BLaER1 treated with 17β-estradiol and CSF1 and Interleukin-3, amounts not matched to agents 10 nM and 100 nM (cell line): ENCODE measurements around the gene LCN1.

Source experiments
- H3K27ac ChIP-seq, 11 experiments: shearing (Covaris generic); formaldehyde crosslinking; 2 replicates each; pipeline ENCODE4 v1.8.1; 2022
- H3K27me3 ChIP-seq, 11 experiments: shearing (Covaris generic); formaldehyde crosslinking; 2 replicates each; pipeline ENCODE4 v1.8.1; 2022
- H3K36me3 ChIP-seq, 11 experiments: shearing (Covaris generic); formaldehyde crosslinking; 2 replicates each; pipeline ENCODE4 v1.8.1; 2022
- H3K4me1 ChIP-seq, 10 experiments: shearing (Covaris generic); formaldehyde crosslinking; 2 replicates each; pipeline ENCODE4 v1.8.1; 2022
- H3K4me2 ChIP-seq, 11 experiments: shearing (Covaris generic); formaldehyde crosslinking; 2 replicates each; pipeline ENCODE4 v1.8.1; 2022
- H3K4me3 ChIP-seq, 10 experiments: shearing (Covaris generic); formaldehyde crosslinking; 2 replicates each; pipeline ENCODE4 v1.8.1; 2022
- H3K9ac ChIP-seq, 11 experiments: shearing (Covaris generic); formaldehyde crosslinking; 2 replicates each; pipeline ENCODE4 v1.8.1; 2022
- H3K9me3 ChIP-seq, 11 experiments: shearing (Covaris generic); formaldehyde crosslinking; replicated peaks in 1 of 11; 2 replicates each; pipeline ENCODE4 v1.8.1; 2022
- H4K20me1 ChIP-seq, 11 experiments: shearing (Covaris generic); formaldehyde crosslinking; 2 replicates each; pipeline ENCODE4 v1.8.1; 2022
- Cebpa-rat ChIP-seq, 11 experiments: shearing (Covaris generic); IDR thresholded peaks; 2 replicates each; pipeline ENCODE4 v1.8.1; 2022

The LCN1 gene

GRCh38 chr9:135572233-135572632 is 51.0 kb downstream of the LCN1 start:
- Histone ChIP-seq H3K36me3 (no peaks in the 10 kb centered on the region), H3K4me1 (peaks cover 0 to 3% (median 0%) of the 10 kb centered on the region in 10 experiments; a peak in 1 of 20 replicates), H4K20me1 (no peaks in the 10 kb centered on the region), H3K27ac (no peak overlapping the region), H3K9me3 (peaks cover 0 to 9% (median 0%) of the 10 kb centered on the region in 11 experiments; a peak in 3 of 22 replicates), H3K9ac (no peak overlapping the region), H3K4me3 (no peak overlapping the region), H3K4me2 (no peak overlapping the region), H3K27me3 (no peaks in the 10 kb centered on the region)
- no peak for TF ChIP-seq Cebpa-rat (IDR thresholded peaks at IDR 0.05)

GRCh38 chr9:135573124-135573523 is 51.9 kb downstream of the LCN1 start:
- Histone ChIP-seq H3K4me1 (peaks cover 0 to 3% (median 0%) of the 10 kb centered on the region in 10 experiments; a peak in 1 of 20 replicates), H3K27me3 (no peaks in the 10 kb centered on the region), H3K27ac (no peak overlapping the region), H4K20me1 (no peaks in the 10 kb centered on the region), H3K36me3 (no peaks in the 10 kb centered on the region), H3K4me3 (no peak overlapping the region), H3K4me2 (no peak overlapping the region), H3K9me3 (peaks cover 0 to 9% (median 0%) of the 10 kb centered on the region in 11 experiments; a peak in 3 of 22 replicates), H3K9ac (no peak overlapping the region)
- TF ChIP-seq Cebpa-rat (IDR thresholded peaks at IDR 0.05) = no peak

GRCh38 chr9:135574331-135574730 is 53.1 kb downstream of the LCN1 start:
- TF ChIP-seq Cebpa-rat (IDR thresholded peaks at IDR 0.05) = no peak
- Histone ChIP-seq H3K27me3 (no peaks in the 10 kb centered on the region), H3K36me3 (no peaks in the 10 kb centered on the region)

GRCh38 chr9:135574943-135575342 is 53.7 kb downstream of the LCN1 start:
- H3K4me1 ChIP-seq = peaks cover 0 to 3% (median 0%) of the 10 kb centered on the region in 10 experiments; a peak in 1 of 20 replicates
- H3K27me3 ChIP-seq = no peaks in the 10 kb centered on the region
- no peak overlapping the region for H3K4me2 ChIP-seq
- no peak overlapping the region for H3K9ac ChIP-seq
- no peak overlapping the region for H3K4me3 ChIP-seq
- no peaks in the 10 kb centered on the region for H3K36me3 ChIP-seq
- H3K27ac ChIP-seq = no peak overlapping the region
- TF ChIP-seq Cebpa-rat (IDR thresholded peaks at IDR 0.05) = no peak
- H3K9me3 ChIP-seq = no peaks in the 10 kb centered on the region
- H4K20me1 ChIP-seq = no peaks in the 10 kb centered on the region

More at GRCh38 chr9:135574331-135574730, 53.1 kb downstream of the LCN1 start:
- H3K4me2 ChIP-seq = no peak overlapping the region
- no peak overlapping the region for H3K9ac ChIP-seq
- H4K20me1 ChIP-seq = no peaks in the 10 kb centered on the region
- no peak overlapping the region for H3K4me3 ChIP-seq
- H3K27ac ChIP-seq = no peak overlapping the region
- peaks cover 0 to 3% (median 0%) of the 10 kb centered on the region in 11 experiments; a peak in 3 of 22 replicates for H3K9me3 ChIP-seq
- H3K4me1 ChIP-seq = peaks cover 0 to 3% (median 0%) of the 10 kb centered on the region in 10 experiments; a peak in 1 of 20 replicates
